GM18502 (cell line): Measurements from ENCODE around the gene SPACA7.
"Not testable (repeated sequence)": the region's sequence is repeated elsewhere in the genome, so short reads cannot be mapped to it uniquely, and the experiment has no call there.

ENCODE experiments used
- ATAC-seq: cut with Tn5 transposase; IDR thresholded peaks from one replicate; pipeline ENCODE4 v1.9.1; 2021; ENCODE audit warnings: mild to moderate bottlenecking; ENCODE audit not compliant: unreplicated experiment, poor library complexity

SPACA7 gene

DNA sequence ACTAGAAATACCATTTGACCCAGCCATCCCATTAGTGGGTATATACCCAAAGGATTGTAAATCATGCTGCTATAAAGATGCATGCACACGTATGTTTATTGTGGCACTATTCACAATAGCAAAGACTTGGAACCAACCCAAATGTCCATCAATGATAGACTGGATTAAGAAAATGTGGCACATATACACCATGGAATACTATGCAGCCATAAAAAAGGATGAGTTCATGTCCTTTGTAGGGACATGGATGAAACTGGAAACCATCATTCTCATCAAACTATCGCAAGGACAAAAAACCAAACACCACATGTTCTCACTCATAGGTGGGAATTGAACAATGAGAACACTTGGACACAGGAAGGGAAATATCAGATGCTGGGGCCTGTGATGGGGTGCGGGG lies 33.7 kb downstream of the SPACA7 start:
- ATAC-seq: not testable (repeated sequence)

DNA sequence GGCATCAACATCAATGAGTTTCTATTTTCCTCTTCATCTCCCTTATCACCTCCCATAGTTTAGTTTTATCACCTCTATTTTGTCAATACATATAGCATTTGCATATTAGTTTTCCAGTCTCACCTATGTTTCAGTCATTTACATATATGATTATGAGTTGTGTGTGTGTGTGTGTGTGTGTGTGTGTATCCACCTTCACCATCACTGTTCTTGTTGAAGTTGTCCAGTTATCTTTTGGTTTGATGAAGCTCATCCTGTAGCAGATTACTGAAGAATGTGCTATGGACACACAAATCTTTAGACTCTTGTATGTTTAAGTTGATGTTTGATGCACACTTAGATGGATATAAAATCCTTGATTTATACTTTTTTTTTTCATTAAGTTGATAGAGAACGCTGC lies 40.5 kb downstream of the SPACA7 start:
- ATAC-seq: no peak

DNA sequence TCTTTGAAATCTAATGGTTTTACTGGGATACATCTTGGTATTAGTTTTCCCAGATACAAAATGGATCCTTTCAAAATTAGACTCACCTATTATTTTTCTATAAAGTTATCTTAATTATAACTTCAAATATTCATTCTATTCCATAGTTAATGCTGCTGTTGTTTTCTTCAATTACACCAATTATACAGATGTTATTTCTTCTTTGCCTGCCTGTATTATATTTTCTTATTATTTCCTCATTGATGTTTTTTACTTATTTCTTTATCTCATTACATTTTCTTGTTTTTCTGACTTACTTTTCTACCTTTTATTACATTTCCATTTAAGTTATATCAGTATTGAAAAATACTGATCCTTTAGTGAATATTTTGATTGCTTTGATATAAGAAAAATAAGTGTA lies 40.9 kb downstream of the SPACA7 start:
- no peak for ATAC-seq

DNA sequence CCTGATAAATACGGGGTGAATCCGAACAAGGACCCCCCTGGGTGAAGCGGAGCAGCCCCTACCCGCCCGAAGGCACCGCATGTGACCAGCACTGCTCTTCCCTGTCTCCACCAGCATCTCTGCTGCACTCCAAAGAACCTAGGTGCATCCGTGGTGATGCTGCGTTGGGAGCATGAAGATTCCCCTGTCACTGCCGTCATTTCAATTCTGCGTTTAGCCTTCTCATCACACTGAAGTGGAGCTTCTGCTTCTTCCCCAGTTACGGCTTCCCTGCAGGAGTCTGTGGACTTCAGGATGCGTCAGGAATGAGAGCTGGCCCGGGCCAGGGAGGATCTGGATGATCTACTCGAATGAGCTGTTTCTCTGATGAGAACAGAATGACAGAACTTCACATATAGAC lies 47.9 kb downstream of the SPACA7 start:
- ATAC-seq: no peak

DNA sequence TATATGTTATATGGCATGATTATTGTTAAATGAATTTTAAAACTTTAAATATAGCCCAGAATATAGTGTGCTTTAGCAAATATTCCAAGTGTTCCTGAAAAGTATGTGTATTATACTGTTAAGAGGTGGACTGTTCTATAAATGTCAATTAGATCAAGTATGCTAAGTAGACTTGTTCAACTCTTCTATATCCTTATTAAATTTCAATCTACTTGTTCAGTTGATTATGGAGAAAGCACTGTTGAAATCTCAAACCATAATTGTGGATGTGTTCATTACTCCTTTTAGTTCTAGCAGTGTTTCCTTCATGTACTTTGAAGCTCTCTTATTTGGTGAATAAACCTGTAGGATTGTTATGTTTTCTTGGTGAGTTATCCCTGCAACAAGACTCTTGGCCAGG lies 52.5 kb downstream of the SPACA7 start:
- ATAC-seq: no peak

DNA sequence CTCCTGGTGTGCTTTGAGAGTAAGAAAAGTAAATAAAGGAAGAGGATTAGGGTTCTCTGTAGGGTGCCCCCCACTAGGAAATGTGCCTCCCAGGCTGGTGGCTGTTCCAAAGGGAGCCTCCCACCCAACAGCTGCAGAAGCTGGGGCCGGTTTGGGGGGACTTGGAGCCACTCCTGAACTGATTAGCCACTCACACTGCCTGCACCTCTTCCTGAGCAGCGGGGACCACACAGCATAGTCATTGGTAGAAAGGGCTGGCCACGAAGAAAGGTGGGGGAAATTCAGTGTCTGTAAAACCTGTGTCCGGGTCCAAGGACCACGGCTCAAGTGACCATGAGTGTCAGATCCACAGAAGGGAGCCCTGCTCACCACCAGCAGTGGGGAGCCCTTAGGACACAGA lies 55.6 kb downstream of the SPACA7 start:
- no peak for ATAC-seq

DNA sequence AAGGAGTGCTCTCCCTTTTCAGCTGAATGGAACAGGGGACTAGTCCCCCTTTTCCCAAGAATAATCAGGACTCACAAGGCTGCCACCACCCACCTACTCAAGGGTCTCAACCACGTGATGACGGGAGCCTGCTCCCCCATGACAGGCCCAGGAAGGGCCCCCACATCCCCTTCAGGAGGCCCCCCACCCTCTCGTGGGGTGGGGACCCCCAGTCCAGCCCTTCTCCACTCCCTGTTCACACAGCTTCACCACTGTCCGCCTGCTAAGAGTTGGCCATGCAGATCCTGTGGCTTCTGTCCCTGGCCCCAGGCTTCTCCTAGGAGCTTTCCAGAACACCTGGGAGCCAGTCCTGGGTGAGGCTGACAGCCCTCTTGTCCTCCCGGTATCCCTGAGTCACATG lies 56.6 kb downstream of the SPACA7 start:
- not testable (repeated sequence) for ATAC-seq

DNA sequence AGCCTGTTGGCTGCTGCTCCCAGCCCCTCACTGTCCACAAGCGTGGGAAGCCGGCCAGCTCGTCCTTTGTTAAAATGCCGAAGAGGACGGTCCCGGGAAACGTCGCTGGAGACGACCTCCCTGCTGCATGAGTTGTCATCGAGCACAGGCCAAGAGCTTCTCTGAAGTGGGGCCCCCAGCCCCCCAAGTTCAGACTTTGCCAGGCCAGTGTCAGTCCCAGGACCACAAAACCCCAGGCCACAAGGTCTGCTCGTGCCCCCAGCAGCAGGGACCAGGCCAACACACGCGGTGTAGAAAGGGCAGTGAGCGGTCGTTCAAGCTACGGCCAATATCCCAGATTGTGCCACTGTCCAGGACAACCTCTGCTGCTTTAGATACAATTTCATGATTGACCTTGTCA lies 57.4 kb downstream of the SPACA7 start:
- not testable (repeated sequence) for ATAC-seq

DNA sequence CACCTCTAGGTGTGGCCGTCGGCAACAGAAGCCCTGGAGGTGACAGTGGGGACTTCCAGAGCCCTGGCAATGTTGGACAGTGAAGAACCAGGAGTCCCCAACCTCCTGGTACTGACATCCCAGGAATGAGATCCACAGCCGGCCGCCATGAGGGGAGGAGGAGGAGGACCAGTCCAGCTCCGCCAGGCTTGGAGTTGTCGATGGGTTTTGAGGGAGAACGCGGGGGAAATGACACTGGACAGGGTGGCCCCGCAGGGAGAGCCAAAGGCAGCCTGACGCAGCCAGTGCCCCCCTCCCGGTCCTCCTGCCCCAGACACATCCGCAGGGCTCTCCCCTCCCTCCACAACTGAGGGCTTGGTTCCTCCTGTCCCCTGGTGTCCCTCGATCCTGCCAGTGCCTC lies 57.9 kb downstream of the SPACA7 start:
- ATAC-seq: no peak

DNA sequence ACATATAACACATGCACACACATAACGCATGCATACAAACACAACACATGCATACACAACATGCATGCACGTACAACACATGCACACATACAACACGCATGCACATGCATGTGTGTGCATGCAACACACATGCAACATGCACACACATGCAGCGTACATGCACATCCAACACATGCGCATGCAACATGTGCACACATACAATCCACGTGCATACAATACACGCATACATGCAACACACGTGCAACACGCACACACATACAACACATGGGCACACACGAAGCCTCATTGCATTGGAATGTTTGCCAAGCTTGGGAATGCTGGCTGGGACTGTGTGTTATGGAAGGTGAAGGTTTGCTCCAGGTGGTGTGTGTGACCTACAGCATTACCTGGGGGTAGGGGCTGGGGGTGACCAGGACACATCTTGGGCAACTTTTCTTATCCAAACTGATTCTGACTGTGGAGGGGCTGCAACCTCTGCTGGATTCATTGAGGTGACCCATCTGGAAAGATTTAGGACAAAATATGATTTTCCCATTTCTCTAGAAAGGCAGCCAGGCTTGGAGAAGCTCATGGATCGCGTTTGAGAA lies 58.9 kb downstream of the SPACA7 start:
- ATAC-seq: no peak

DNA sequence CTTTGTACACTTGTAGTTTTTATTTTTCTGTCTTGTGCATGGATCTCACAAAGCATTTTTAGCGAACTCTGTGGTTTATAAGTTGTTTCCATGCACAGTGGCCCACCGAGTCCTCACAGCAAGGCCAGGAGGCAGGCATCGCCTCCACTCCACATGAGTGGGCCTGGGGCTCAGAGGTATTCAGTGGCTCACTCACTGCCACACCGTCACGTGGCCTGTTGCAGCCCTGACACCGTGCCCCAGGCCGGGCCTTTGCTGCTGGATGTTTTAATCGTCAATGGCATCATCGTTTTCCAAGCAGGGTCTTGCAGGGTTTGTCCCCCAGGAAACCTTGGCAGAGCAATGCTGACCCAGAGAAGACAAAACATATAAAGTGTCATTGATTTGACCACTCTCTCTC lies 59.8 kb downstream of the SPACA7 start:
- ATAC-seq: no peak

DNA sequence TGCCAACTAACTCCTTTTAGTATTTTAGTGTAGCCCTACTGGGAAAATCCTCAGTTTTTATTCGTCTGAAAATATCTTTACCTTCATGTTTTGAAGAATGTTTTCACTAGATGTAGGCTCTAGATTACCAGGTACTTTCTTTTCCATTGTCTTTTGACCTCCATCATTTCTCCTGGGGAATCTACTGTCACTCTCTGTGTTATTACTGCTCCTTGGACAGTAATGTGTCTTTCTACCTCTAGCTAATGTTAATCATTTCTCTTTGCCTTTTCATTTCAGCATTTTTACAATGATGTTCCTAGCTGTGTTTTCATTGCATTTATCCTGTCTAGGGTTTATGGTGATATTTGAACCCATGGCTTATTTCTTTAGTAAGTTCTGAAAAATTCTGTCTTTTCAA lies 61.9 kb downstream of the SPACA7 start:
- no peak for ATAC-seq

DNA sequence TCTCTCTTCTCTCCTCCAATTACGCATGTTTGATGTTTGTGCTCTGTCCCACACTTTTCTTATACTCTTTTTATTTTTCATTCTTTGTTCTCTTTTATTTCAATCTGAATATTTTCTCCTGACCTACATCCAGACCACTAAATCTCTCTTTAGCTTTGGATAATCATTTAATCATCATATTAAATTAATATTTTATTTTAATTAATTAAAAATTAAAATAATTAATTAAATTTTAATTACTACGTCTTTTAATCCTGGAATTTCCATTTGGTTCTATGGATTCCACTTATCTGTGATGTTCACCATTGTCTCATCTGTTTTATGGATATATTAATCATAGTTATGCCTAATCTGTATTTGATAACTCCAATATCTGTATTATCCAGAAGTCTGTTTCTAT lies 62.4 kb downstream of the SPACA7 start:
- ATAC-seq: no peak

DNA sequence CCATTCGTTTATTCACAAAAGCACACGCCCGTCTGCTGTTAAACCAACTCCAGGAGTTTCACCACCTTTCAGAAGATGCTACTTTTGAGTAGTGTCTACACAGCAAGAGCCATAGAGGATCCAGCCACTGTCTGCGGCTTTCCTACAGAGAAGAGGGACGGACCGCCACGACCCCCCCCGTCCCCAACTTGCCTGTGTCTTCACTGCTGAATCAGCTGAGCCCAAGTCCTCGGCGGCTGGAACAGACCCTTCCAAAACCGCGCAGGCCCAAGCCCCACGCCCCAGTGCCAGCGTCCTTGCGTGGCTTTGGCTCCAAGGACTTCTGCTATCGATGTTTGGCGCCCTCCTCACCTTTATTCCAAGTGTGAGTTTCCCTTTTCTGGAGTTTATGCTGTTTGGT lies 65.1 kb downstream of the SPACA7 start:
- no peak for ATAC-seq

DNA sequence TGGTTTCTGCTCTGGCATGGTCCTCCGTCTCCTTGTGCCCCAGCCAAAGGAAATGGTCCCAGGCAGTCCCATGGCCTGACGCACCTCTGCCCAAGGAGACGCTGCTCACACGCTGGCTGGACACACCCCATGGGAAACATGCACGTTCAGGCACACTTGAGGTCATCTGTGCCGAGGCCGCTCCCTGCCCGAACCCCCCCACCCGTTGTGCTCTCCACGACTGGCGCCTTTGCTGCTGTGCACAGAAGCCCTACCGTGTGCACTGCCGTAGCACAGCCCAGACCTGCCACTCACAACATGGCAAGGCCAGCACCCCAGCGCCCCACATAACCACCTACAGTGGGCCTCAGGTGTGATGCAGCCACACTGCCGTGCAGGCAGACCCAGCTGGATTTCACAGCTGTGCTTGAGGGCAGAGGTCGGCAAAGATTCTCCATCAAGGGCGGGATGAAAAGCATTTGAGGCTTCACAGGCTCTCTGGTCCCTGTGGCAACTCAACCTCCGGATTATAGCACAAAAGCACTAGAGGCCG lies 65.7 kb downstream of the SPACA7 start:
- ATAC-seq: no peak

DNA sequence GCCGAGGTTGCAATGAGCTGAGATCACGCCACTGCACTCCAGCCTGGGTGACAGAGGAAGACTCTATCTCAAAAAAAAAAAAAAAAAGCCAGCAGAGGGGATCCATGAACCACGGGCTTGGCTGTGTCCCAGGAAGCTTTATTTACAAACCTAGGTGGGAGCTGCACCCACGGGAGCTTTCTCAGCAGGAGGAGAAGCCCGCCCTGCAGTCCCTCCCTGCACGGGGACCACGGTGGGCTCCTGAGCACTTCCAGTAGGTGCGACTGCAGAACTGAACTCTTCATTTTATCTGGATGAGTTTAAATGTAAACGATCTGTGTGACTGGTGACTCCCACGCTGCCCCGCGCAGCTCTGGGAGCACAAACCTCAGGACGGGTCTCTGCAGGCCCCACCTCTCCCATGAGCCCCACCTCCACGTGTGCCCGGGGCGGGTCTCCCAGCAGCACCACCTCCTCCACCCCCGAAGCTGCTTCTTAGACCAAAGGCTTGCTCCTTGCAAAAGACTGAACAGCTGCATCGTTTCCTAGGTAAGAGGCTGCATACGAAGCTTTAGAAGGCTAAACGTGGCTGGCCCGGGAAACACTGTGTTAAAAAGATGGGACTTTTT lies 66.4 kb downstream of the SPACA7 start:
- no peak for ATAC-seq

DNA sequence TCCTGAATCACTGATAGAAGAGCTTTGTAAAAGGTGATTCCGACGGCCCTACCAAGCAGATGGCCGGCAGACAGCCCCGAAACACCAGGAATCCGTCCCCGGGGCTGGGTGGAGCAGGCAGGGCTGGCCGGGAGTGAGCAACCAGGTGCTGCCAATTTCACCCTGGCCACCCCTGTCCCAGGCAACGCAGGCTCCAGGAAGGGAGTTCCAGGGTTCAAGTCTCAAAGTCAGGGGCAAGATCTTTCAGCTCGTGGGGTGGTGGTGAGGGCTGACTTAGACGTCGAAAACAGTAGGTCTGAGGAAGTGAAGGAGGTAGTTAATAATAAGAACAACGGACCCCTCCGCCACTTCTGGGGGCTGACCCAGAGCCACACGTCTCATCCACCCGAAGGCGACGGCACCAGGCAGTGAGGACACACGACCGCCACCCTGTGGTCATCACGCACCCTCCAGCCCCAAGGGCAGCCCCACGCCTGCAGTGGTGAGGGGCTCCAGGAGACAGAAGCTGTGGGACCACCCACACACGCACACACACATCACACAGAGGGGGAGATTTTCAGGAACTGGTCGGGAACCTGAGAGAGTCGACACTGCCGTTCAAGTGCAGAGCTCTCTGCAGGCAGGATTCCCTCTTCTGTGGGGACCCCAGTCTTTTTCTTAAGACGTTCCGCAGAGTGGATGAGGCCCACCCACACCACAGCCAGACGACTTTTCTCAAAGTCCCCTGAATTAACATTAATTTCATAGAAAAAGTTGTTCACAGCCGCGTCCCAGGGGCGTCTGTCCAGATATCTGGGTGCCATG lies 67.2 kb downstream of the SPACA7 start:
- ATAC-seq: no peak

DNA sequence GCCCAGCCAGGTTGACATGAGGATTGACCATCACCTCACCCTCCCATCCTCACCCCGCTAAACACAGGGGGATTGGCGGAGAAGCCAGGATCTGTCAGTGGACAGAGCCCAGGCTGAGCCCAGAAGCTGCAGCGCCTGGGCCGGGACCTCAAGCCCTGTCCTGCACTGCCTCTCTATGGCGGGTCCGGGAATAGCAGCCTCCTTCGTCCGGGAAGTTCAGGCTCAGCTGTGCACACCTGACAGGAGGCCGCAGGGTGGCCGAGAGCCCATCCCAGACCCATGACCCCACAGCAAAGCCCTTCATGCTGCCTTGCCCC lies 67.8 kb downstream of the SPACA7 start:
- peak; percentile 77 for ATAC-seq

DNA sequence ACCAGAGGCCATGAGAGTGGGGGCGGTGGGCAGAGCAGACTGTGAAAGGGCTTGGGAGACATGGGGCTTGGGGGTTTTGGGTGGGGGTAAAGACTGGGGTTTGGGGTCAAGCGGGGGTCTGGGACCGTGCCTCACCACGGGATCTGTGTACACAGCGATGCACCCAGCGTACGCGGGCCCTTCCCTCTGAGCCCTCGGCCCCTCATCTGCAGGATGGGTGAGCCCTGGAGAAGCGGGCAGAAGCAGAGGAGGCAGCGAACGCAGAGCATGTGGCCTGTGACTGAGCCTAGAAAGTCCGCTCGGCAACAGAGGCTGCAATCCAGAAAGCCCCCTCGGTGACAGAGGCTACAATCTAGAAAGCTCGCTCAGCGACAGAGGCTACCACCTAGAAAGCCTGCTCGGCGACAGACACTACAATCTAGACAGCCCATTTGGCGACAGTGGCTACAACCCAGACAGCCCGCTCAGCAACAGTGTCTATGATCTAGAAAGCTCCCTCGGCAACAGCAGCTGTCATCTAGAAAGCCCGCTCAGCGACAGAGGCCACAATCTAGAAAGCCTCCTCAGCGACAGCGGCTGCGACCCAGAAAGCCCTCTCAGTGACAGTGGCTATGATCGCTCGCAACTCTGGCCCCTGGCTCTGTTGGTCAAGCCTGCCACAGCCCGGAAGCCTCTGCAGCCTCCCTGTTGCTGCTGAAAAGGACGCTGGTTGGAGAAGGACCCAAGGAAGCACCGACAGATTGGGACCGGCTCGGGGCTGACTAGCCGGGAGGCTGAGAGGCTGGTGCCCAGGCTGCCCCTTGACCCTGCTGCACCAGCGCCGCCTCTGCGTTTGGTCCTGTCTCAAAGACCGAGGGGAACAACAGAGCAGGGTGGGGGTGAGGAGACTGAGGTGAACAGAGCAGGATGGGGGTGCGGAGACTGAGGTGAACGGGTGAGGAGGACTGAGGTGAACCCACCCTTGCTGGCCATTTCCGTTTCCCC lies 68.6 kb downstream of the SPACA7 start:
- no peak for ATAC-seq

DNA sequence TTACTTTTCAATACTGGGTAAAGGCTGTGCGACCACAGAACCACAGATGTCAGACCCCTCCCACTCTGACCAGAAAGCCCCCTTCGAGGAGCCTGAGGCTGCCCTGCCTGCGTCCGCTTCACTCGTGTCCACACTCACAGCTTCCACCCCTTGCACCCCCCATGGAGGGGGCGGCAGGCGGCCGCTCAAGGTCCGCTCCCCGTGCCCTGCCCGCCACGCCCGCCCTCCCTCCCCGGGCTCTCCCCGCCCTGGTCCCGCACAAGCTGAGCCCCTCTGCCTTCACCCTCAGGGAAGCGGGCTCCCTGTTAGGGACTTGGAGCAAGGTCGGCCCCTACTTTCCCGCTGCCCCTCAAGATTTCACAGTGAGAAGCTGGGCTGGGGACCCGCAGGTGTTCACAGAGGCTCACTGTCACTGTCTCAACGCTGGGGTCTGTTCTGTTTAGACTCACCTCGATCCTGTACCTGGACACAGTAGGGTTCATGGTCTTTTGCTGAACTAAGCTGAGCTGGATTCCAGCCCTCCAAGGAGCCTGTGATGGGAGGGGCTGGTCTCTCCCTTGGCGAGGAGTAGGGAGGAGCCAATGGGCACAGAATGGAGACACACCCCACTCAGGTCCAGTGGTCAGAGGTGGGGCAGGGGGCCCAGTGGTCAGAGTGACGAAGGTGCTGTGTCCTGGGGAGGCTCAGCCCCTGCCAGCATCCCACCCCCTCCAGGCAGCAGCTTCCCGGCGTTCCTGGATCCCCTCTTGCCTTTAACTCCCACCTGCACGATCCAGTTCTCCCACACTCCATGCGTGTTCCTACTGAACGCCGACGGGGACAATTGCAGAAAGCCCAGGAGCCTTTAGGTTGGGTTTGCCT lies 69.5 kb downstream of the SPACA7 start:
- ATAC-seq: no peak
